GM18520 (cell line): ENCODE data around the gene CPNE8.

Experiments used
- ATAC-seq: cut with Tn5 transposase; IDR thresholded peaks from one replicate; pipeline ENCODE4 v1.9.1; 2021; ENCODE audit not compliant: unreplicated experiment

The CPNE8 gene

GRCh38 chr12:38648813-38649212, 256.6 kb downstream of the CPNE8 start:
- no peak for ATAC-seq

- ATAC-seq, result no peak
Measured at GRCh38 chr12:38646146-38646545, 259.2 kb downstream of the CPNE8 start.

- no peak for ATAC-seq
Measured at GRCh38 chr12:38639625-38640024, 265.8 kb downstream of the CPNE8 start.

GRCh38 chr12:38638401-38638800, 267.0 kb downstream of the CPNE8 start:
- no peak for ATAC-seq

- no peak for ATAC-seq
Measured at GRCh38 chr12:38633511-38633910, 271.9 kb downstream of the CPNE8 start.

- no peak for ATAC-seq
Measured at GRCh38 chr12:38629064-38629463, 276.3 kb downstream of the CPNE8 start.

- no peak for ATAC-seq
Measured at GRCh38 chr12:38628288-38628687, 277.1 kb downstream of the CPNE8 start.

- ATAC-seq, result no peak
Measured at GRCh38 chr12:38625306-38625705, 280.1 kb downstream of the CPNE8 start.

GRCh38 chr12:38614171-38614570, 291.2 kb downstream of the CPNE8 start:
- ATAC-seq, result no peak

GRCh38 chr12:38610808-38611350, 294.5 kb downstream of the CPNE8 start:
- no peak for ATAC-seq

- ATAC-seq, result no peak
Measured at GRCh38 chr12:38607295-38607694, 298.1 kb downstream of the CPNE8 start.
